ENCODE results near the gene NTN1. TPM values are rescaled to one million over a fixed set of nuclear protein-coding genes. Genes with fewer than 3 reads are reported as not detected.

Gene NTN1
- total RNA-seq, 3 donors from 2014 or later (not counting 1 experiment from before 2014, with no cell fraction given): 0.12 to 0.15 (median 0.14) TPM

DNA sequence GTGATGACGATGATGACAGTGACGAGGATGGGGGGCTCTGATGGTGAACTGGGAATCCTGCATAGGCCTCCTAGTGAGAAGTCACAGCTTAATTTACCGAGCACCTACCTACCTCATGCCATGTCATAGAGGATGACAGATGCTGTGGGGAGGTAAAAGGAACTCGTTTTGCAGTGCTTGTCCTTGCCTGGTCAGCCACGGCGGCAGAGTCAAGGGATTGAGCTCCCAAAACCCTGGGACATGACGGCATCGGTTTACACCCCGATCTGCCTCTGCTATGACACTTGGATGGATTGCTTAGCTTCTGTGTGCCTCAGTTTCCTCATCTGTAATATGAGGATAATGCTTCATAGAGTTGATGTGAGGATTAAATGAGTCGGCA is 103.2 kb downstream of the NTN1 start:
- ATAC-seq (no peak), DNase-seq (no peak)
- no peak overlapping the region for H3K27ac Mint-ChIP-seq
- no peaks in the 10 kb centered on the region for H3K9me3 Mint-ChIP-seq
- no peaks in the 10 kb centered on the region for H3K4me1 Mint-ChIP-seq
- Histone ChIP-seq H3K27ac (ENCODE audit: low read length) (no peak overlapping the region), H3K27me3 (ENCODE audit: control insufficient read depth, insufficient read depth, low read length) (no peaks in the 10 kb centered on the region), H3K4me3 (ENCODE audit: low read length) (no peak overlapping the region), H3K4me1 (ENCODE audit: control insufficient read depth, insufficient read depth, low read length) (no peaks in the 10 kb centered on the region), H3K9me3 (ENCODE audit: control insufficient read depth, insufficient read depth, low read length) (no peaks in the 10 kb centered on the region), H3K36me3 (ENCODE audit: control insufficient read depth, insufficient read depth, low read length) (no peaks in the 10 kb centered on the region)
- H3K27me3 Mint-ChIP-seq (ENCODE audit: low read depth in 2 of 2): peaks cover 6 to 21% of the 10 kb centered on the region in 2 donors
- no peaks in the 10 kb centered on the region for H3K36me3 Mint-ChIP-seq
- TF ChIP-seq CTCF (IDR thresholded peaks at IDR 0.05): no peak
- intact Hi-C loops (cut with micrococcal nuclease): no loop called here
- H3K4me3 Mint-ChIP-seq: no peak overlapping the region
- WGBS (ENCODE audit: insufficient coverage): 90% methylated on average over 9 of the region's 10 CpGs

DNA sequence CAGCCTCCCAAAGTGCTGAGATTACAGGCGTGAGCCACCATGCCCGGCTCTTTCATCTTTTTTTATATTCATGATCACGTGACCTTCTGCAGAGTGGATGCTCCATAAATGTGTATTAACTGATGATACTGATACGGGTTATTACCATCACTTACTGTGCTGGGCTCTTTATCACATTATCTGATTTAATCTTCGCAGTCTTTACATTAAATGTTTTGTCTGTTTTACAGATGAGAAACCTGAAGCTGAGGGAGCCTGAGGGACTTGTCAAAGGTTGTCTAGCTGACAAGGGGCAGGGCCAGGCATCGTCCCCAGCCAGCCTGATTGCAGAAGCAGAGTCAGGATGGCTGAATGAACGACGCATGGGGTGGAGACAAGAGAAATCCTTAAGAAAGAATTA is 104.4 kb downstream of the NTN1 start:
- H3K27me3 Mint-ChIP-seq (ENCODE audit: low read depth in 2 of 2): peaks cover 8 to 19% of the 10 kb centered on the region in 2 donors
- H3K4me1 Mint-ChIP-seq: no peaks in the 10 kb centered on the region
- no peaks in the 10 kb centered on the region for H3K36me3 Mint-ChIP-seq
- Histone ChIP-seq H3K36me3 (ENCODE audit: control insufficient read depth, insufficient read depth, low read length) (no peaks in the 10 kb centered on the region), H3K4me3 (ENCODE audit: low read length) (no peak overlapping the region), H3K4me1 (ENCODE audit: control insufficient read depth, insufficient read depth, low read length) (no peaks in the 10 kb centered on the region), H3K27ac (ENCODE audit: low read length) (no peak overlapping the region), H3K9me3 (ENCODE audit: control insufficient read depth, insufficient read depth, low read length) (no peaks in the 10 kb centered on the region), H3K27me3 (ENCODE audit: control insufficient read depth, insufficient read depth, low read length) (no peaks in the 10 kb centered on the region)
- 91% methylated on average over 8 of the region's 8 CpGs for WGBS (ENCODE audit: insufficient coverage)
- no peaks in the 10 kb centered on the region for H3K9me3 Mint-ChIP-seq
- no peak for TF ChIP-seq CTCF (IDR thresholded peaks at IDR 0.05)
- DNase-seq (no peak), ATAC-seq (no peak)
- H3K4me3 Mint-ChIP-seq: no peak overlapping the region
- no peak overlapping the region for H3K27ac Mint-ChIP-seq
- intact Hi-C loops (cut with micrococcal nuclease): no loop called here

DNA sequence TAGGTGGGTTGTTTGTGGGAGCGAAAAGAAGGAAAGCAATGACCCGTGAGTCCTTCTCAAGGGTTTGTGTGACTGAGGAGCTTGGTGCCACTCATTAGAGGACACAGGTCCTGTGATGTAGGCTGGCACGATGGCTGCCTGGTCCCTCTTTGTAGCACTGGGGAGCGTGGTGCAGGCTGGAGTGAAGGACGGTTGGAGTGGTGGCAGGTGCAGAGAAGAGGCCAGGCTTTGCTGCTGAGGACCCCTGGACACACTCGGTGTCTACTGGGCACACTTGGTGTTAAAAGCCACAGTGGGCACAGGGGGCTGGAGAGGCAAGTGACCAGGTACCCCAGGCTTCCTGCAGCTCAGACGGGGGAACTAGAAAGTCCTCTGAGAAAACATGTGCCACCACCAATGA is 106.0 kb downstream of the NTN1 start:
- H3K4me3 Mint-ChIP-seq: no peak overlapping the region
- no peaks in the 10 kb centered on the region for H3K4me1 Mint-ChIP-seq
- no peak overlapping the region for H3K27ac ChIP-seq (ENCODE audit: low read length)
- WGBS (ENCODE audit: insufficient coverage): 90% methylated on average over 7 of the region's 7 CpGs
- H3K4me1 ChIP-seq (ENCODE audit: control insufficient read depth, insufficient read depth, low read length): no peaks in the 10 kb centered on the region
- no peaks in the 10 kb centered on the region for H3K36me3 Mint-ChIP-seq
- no peak for DNase-seq
- H3K9me3 Mint-ChIP-seq: no peaks in the 10 kb centered on the region
- intact Hi-C loops (cut with micrococcal nuclease): no loop called here
- H3K36me3 ChIP-seq (ENCODE audit: control insufficient read depth, insufficient read depth, low read length): no peaks in the 10 kb centered on the region
- H3K9me3 ChIP-seq (ENCODE audit: control insufficient read depth, insufficient read depth, low read length): no peaks in the 10 kb centered on the region
- no peak overlapping the region for H3K4me3 ChIP-seq (ENCODE audit: low read length)
- H3K27me3 Mint-ChIP-seq (ENCODE audit: low read depth in 2 of 2): peaks cover 8 to 9% of the 10 kb centered on the region in 2 donors
- no peak for ATAC-seq
- H3K27me3 ChIP-seq (ENCODE audit: control insufficient read depth, insufficient read depth, low read length): no peaks in the 10 kb centered on the region
- TF ChIP-seq CTCF (IDR thresholded peaks at IDR 0.05): no peak
- no peak overlapping the region for H3K27ac Mint-ChIP-seq

DNA sequence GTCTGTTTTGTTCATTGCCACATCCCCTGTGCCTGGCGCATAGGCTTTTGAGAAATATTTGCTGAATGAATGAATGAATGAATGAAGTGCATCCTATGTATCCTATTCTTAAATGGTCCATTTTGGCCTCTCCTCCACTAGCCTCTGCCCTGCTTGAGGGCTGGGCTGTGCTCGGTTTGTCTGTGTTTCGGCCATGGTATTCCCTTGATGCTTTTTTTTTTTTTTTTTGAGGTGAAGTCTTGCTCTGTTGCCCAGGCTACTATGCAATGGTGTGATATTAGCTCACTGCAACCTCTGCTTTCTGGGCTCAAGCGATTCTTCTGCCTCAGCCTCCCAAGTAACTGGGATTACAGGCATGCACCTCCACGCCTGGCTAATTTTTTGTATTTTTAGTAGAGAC is 110.1 kb downstream of the NTN1 start:
- TF ChIP-seq CTCF (IDR thresholded peaks at IDR 0.05): no peak
- H3K27me3 Mint-ChIP-seq (ENCODE audit: low read depth in 2 of 2): peaks cover 1 to 11% of the 10 kb centered on the region in 2 donors
- no peaks in the 10 kb centered on the region for H3K9me3 Mint-ChIP-seq
- H3K36me3 Mint-ChIP-seq: no peaks in the 10 kb centered on the region
- Histone ChIP-seq H3K36me3 (ENCODE audit: control insufficient read depth, insufficient read depth, low read length) (no peaks in the 10 kb centered on the region), H3K27me3 (ENCODE audit: control insufficient read depth, insufficient read depth, low read length) (no peaks in the 10 kb centered on the region), H3K4me1 (ENCODE audit: control insufficient read depth, insufficient read depth, low read length) (no peaks in the 10 kb centered on the region), H3K9me3 (ENCODE audit: control insufficient read depth, insufficient read depth, low read length) (no peaks in the 10 kb centered on the region), H3K27ac (ENCODE audit: low read length) (no peak overlapping the region), H3K4me3 (ENCODE audit: low read length) (no peak overlapping the region)
- intact Hi-C loops (cut with micrococcal nuclease): no loop called here
- DNase-seq (no peak), ATAC-seq (no peak)
- H3K4me1 Mint-ChIP-seq: no peaks in the 10 kb centered on the region
- 65% methylated on average over 4 of the region's 5 CpGs for WGBS (ENCODE audit: insufficient coverage)
- H3K4me3 Mint-ChIP-seq: no peak overlapping the region
- H3K27ac Mint-ChIP-seq: no peak overlapping the region

All from natural killer cell (primary cell).